HPDE6-E6E7 (cell line): ENCODE data around the gene BEAN1.
A peak's percentile ranks its signal among the peaks of the same experiment; 100 is the strongest.

Experiments used
- DNase-seq: peaks from one replicate; pipeline ENCODE4 v3.0.0; 2011; ENCODE audit warnings: missing footprints; ENCODE audit errors: extremely low spot score

BEAN1 gene

DNA sequence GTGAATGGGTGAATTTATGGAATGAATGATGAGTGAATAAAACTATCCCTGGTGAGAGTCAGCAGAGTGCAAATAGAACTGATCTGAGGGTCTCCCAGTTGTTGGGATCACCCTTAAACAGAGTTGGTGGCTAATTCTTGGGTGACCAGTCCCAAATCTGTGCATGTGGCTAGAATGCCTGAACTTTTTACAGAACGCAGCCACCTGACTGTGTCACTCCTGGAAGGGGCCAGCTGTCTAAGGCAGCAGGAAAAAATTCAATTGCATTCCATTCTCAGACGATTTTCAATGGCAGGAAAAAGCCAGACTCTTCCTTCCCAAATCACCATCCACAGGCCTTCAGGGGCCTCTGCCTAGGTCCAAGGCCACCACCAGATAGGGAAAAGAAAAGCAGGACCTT, 43.5 kb downstream of the BEAN1 start:
- no peak for DNase-seq

DNA sequence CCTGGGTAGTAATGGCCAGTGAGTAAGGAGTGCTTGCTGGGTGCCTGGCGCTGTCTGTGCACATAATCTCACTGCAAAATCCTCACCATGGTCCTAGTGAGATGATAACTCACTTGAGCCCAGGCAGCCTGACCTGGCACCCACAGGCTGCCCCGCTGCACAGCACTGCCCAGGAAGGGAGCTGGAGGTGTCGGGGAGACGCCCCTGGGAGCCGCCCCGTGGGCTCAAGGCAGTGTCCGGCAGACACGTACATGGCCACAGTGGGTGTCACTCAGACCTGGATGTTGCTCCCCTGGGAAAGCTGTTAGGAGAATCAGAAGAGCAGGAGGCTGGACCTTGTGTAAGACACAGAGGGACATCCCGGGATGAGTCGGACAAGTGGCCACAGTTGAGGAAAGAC, 44.2 kb downstream of the BEAN1 start:
- DNase-seq, result no peak

DNA sequence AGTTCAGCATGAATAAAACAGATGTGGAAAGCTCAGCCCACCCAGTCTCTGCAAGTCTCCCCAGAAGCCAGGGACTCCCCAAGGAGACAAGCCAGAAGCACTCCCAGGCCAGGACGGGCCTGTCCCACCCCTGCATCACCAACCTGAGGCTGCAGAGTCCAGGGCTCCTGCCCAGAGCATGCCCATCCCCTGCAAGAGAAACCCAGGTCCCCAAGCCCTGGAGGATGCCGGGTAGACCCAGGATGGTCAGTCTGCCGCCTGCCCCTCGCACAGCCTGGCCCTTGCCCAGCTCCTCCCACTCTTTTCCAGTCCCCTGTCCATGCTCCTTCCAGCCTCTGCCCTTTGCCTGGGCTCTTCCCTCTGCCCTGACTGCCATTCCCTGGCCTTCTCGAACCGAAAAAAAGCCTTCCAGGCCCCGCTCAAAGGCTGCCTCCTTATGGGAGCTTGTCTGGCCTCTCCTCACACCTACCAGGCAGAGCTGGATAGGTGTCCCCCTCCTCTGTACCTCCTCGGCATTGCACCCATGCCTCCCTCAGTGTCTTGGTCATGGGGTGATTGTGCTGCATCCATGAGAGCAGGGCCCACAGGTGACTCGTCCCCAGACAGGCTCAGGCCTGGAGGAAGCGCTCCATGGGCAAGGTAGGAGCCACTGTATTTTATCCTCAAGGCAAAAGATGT, 44.8 kb downstream of the BEAN1 start:
- no peak for DNase-seq

GRCh38 chr16:66473051-66473571, 46.0 kb downstream of the BEAN1 start:
- no peak for DNase-seq

- DNase-seq, result no peak
Observed at GRCh38 chr16:66473654-66474519, 46.8 kb downstream of the BEAN1 start.

- no peak for DNase-seq
Observed at GRCh38 chr16:66474750-66475199, 47.7 kb downstream of the BEAN1 start.

GRCh38 chr16:66475232-66475631, 48.1 kb downstream of the BEAN1 start:
- no peak for DNase-seq

DNA sequence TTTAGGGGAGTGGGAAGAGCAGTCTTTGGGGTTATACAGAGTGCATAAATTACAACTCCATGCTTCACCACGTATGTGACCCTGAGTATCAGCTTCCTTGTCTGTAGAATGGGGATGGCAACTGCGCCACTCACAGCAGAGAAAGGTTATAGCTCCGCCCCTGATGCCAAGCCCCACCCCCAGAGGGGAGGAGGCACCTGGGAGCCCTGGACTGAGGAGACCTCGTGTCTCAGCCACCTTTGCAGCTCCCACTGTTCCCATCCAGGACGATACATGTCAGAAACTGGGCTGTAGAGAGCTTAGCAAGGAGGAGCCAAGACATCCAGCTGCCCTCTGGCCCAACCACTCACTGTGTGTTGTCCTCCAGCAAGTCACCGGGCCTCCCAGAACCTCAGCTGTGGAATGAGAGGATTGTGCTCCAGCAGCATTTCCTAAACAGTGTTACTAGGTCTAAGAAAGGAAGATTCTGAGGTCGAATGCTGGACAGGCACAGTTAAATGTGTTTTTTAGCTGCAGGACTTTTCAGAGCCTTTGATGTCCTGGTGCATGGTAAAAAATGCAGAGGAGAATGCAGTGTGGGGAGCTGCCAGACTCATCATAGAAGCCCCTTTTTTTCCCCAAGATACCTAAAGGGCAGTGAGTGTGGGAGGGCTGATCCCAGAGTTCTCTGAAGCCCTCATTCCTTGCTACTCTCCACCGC, 49.4 kb downstream of the BEAN1 start:
- DNase-seq, result no peak

DNA sequence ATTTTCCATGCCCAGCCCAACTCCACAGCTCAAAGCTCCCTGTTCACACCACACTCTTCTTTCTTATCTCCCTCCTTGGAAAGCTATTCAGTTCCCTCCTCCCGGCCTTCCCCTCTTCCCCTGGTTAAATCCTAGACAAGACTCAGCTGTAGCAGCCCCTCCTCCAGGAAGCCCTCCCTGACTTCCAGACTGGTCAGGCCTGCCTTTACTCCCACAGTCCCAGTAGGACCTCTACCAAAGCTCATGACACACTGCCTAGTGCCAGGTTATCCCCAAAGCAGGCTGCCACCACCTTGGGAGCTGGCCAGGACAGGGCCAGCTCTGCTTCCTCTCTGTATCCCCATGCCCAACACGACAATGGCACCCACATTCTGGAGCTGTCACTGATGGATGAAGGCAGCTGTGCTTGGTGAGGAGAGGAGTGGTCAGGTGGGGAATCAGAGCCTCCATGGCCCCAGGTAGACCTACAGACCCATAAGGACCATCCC, 50.0 kb downstream of the BEAN1 start:
- no peak for DNase-seq

GRCh38 chr16:66478733-66479511, 51.8 kb downstream of the BEAN1 start:
- DNase-seq, result peak; percentile 77

- no peak for DNase-seq
Observed at GRCh38 chr16:66479661-66480264, 52.7 kb downstream of the BEAN1 start.

DNA sequence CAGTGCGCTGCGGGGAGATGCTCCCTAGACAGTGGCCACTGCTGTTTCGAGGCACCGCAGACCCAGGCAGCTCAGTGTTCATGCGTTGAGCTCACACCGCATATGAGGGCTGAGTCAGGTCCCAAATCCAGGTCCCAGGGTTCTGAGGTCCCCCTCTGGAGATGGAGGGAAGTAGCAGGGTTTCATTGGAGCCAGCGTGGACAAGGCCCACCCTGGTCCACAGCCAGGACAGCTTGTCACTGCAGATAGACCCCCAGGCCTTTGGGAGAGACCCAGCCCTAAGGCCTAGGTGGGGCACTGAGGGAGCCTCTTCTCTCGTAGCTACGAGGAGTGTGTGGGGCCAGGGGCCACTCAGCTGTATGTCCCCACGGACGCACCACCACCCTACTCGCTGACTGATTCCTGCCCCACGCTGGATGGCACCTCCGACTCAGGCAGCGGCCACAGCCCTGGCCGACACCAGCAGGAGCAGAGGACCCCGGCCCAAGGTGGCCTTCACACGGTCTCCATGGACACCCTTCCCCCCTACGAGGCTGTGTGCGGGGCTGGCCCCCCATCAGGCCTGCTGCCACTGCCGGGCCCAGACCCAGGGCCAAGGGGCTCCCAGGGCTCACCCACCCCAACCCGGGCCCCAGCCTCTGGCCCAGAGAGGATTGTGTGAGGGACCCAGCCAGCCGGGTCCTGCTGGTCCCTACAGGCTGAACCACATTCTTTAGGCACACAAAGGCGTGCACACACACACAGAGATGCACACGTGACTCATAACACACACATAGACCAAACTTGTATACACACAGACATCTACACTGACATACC, 53.4 kb downstream of the BEAN1 start:
- no peak for DNase-seq

DNA sequence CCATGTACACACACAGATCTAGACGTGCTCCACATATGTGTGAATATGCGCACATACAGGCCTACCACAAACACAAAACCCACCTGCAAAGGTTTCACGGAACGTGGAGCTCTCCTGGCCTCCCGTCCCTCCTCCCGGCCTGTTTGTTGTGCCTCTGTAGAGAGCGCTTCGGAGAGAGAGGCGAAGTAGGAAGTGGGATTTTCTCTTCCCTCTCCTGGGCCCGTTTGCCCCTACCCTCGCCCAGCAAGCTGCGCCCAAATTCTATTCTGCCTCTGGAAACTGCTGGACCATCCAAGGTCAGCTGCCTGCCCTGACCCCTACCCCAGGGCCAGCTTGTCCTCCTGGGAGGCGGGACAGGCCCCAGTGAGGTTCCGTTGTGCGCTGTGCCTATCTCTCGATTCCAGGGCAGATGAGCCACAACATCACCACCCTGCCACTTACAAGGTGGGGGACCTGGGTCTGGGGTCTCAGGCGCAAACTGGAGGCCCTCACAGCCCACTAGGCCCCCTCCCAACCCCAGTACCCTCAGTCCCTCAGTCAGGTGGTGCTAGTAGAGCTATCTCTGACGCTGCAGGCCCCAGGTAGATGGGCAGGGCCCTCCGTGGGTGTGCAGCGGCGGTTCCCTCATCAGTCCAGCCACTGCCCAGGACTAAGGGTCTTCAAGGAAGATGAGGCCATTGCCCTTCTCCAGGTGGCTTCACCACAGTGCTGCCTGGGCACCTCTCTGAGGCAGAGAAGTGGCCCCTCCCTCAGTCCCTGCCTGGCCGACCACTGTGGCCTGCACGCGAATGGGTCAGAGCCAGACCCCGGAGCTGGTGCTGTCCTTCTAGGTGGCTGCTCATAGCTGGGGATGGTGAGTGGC, 54.2 kb downstream of the BEAN1 start:
- DNase-seq, result no peak

- no peak for DNase-seq
Observed at GRCh38 chr16:66481943-66482390, 54.9 kb downstream of the BEAN1 start.

- peak; percentile 85 for DNase-seq
Observed at GRCh38 chr16:66483689-66484452, 56.8 kb downstream of the BEAN1 start.

DNA sequence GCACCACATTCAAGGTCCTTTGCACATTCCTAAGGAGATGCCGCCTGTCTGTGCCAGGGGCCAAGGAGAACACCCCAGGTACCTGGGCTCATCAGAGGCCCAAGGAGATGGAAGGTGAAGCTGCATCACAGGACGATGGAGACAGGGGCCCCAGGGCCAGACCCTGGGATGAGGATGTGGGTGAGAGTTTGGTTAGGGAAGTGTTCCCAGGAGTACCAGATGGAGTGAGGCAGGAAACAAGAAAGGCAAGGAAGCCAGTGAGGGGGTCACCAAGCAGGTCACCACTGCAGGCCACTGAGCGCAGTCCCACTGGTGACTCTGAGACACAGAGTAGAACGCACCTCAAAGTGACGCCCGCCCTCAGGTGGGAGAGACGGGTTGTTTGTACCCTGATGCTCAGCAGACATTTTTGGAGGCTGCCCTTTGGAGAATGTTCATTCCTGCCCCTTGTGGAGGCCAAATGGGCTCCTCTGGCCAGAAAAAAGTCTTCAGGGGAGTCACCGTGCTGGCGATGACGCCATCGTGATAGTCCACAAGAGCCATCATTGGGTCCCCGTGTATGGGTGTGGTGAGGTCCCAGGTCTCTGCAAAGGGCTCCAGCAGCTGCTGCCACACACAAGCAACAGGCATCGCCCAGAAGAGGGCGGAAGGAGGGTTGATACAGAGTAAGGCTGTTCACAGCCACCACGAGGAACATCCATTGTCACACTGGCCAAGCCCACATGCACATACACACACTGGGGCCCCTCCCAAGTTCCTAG, 57.5 kb downstream of the BEAN1 start:
- no peak for DNase-seq

- DNase-seq, result no peak
Observed at GRCh38 chr16:66485376-66485775, 58.3 kb downstream of the BEAN1 start.
